ENCODE results near the gene PRKAA1.

PRKAA1 gene

DNA sequence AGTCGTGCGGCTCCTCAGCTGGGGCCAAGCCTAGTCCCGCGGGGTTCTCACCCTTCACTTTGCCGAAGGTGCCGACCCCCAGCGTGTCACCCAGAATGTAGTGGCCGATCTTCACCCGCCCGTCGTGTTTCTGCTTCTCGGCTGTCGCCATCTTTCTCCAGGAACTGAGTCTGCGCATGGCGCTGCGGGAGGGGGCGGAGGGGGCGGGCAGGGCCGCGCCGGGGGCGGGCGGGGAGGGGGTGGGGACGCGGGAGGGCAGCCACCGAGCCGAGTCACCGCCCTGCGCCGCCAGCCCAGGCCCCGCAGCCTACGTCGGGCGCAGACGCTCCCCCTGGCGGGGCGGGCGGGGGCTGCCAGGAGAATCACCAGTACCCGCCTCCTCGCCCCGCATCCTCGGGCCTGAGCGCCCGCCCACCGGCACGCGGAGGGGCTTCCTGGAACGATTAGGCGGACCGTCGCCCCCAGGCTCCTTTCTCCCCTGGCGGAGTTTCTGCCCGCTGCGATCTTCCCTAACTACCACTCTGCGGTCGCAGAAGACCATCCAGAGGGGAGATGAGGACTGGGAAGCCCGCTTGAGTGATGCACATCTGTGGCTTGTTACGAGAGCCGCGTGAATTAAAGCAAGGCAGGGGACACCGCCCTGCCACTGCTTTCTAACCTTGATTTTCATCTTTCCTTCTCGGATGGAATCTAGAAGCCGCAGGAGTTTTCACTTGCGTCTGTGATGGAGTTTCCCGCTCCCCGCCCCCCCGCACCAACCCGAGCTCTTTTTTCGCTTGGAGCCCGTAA is at the start of gene PRKAA1:
PRKAA1 (minus strand) TSS at position 363 of the 789 bp plus-strand sequence; CDS start at position 178, 185 bp downstream.
- CTCF ChIA-PET = interaction anchor here (0.6 to 2.0 kb wide), 7 partner anchors 13 to 356 kb away, joined by 3 to 5 read pairs (median 4); partner anchors contain the start of gene RPL37
- H3K27ac ChIP-seq (ENCODE audit: extremely low read depth, low read depth, low read length) = peak within 1 kb of the TSS; percentile 98
- H3K4me1 ChIP-seq (ENCODE audit: control insufficient read depth, insufficient read depth, low read length) = peaks cover 23% of the 10 kb centered on the region
- no peaks in the 10 kb centered on the region; a peak in 1 of 3 replicates for H3K36me3 ChIP-seq (ENCODE audit: control insufficient read depth in 2 of 2, insufficient read depth in 1 of 2, low read length in 2 of 2)
- peak within 1 kb of the TSS; percentile 81 for H3K4me3 ChIP-seq (ENCODE audit: low read depth, low read length)
- no peaks in the 10 kb centered on the region for H3K9me3 ChIP-seq (ENCODE audit: control insufficient read depth, insufficient read depth, low read depth, low read length)
- POLR2A ChIA-PET = interaction anchor here (0.6 to 1.5 kb wide), 15 partner anchors 9 to 125 kb away, joined by 3 to 8 read pairs (median 4); partner anchors contain the start of genes PTGER4 and TTC33
- TF ChIP-seq KLF8 (tag by site-specific recombination; IDR thresholded peaks at IDR 0.05) = peak; percentile 85
- TF ChIP-seq, protein P1, sequence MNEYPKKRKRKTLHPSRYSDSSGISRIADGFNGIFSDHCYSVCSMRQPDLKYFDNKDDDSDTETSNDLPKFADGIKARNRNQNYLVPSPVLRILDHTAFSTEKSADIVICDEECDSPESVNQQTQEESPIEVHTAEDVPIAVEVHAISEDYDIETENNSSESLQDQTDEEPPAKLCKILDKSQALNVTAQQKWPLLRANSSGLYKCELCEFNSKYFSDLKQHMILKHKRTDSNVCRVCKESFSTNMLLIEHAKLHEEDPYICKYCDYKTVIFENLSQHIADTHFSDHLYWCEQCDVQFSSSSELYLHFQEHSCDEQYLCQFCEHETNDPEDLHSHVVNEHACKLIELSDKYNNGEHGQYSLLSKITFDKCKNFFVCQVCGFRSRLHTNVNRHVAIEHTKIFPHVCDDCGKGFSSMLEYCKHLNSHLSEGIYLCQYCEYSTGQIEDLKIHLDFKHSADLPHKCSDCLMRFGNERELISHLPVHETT (tag by site-specific recombination; IDR thresholded peaks at IDR 0.05) = 0 out of 2 replicates have a peak, but pooled peaks have one; percentile 16
- TF ChIP-seq ZNF629 (tag by site-specific recombination; IDR thresholded peaks at IDR 0.05) = peak; percentile 66; the same call in 1 of the 2 replicates
- peak; percentile 22; the same call in 1 of the 2 replicates for TF ChIP-seq GLIS1 (tag by site-specific recombination; IDR thresholded peaks at IDR 0.05)
- TF ChIP-seq, protein P2, sequence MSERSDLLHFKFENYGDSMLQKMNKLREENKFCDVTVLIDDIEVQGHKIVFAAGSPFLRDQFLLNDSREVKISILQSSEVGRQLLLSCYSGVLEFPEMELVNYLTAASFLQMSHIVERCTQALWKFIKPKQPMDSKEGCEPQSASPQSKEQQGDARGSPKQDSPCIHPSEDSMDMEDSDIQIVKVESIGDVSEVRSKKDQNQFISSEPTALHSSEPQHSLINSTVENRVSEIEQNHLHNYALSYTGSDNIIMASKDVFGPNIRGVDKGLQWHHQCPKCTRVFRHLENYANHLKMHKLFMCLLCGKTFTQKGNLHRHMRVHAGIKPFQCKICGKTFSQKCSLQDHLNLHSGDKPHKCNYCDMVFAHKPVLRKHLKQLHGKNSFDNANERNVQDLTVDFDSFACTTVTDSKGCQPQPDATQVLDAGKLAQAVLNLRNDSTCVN (tag by site-specific recombination; optimal IDR thresholded peaks at IDR 0.05) = peak; percentile 81
- peak; percentile 70 for TF ChIP-seq SP7 (tag by site-specific recombination; IDR thresholded peaks at IDR 0.05)
- TF ChIP-seq ZNF544 (tag by site-specific recombination; IDR thresholded peaks at IDR 0.05) = no peak
- no peak for TF ChIP-seq ZNF416 (tag by site-specific recombination; IDR thresholded peaks at IDR 0.05)
- TF ChIP-seq, protein P3, sequence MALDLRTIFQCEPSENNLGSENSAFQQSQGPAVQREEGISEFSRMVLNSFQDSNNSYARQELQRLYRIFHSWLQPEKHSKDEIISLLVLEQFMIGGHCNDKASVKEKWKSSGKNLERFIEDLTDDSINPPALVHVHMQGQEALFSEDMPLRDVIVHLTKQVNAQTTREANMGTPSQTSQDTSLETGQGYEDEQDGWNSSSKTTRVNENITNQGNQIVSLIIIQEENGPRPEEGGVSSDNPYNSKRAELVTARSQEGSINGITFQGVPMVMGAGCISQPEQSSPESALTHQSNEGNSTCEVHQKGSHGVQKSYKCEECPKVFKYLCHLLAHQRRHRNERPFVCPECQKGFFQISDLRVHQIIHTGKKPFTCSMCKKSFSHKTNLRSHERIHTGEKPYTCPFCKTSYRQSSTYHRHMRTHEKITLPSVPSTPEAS (tag by site-specific recombination; IDR thresholded peaks at IDR 0.05) = 0 out of 2 replicates have a peak, but pooled peaks have one; percentile 15
- no peak for TF ChIP-seq TCF7L2 (IDR thresholded peaks at IDR 0.05; ENCODE audit: borderline replicate concordance, low read depth, low read length)
- no peak for TF ChIP-seq ZNF549 (tag by site-specific recombination; IDR thresholded peaks at IDR 0.05)
- TF ChIP-seq SP3 (tag by site-specific recombination; IDR thresholded peaks at IDR 0.05) = peak; percentile 79
- TF ChIP-seq, protein P4, sequence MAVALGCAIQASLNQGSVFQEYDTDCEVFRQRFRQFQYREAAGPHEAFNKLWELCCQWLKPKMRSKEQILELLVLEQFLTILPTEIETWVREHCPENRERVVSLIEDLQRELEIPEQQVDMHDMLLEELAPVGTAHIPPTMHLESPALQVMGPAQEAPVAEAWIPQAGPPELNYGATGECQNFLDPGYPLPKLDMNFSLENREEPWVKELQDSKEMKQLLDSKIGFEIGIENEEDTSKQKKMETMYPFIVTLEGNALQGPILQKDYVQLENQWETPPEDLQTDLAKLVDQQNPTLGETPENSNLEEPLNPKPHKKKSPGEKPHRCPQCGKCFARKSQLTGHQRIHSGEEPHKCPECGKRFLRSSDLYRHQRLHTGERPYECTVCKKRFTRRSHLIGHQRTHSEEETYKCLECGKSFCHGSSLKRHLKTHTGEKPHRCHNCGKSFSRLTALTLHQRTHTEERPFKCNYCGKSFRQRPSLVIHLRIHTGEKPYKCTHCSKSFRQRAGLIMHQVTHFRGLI (tag by site-specific recombination; IDR thresholded peaks at IDR 0.05) = peak; percentile 12; the same call in 1 of the 2 replicates
- TF ChIP-seq YY2 (tag by site-specific recombination; IDR thresholded peaks at IDR 0.05) = no peak; the same call in 1 of the 2 replicates
- TF ChIP-seq SETDB1 (IDR thresholded peaks at IDR 0.05; ENCODE audit: insufficient read length, low read length) = no peak
- peak; percentile 81 for TF ChIP-seq SP2 (tag by site-specific recombination; IDR thresholded peaks at IDR 0.05)
- TF ChIP-seq ZSCAN16 (tag by site-specific recombination; IDR thresholded peaks at IDR 0.05) = no peak
- peak; percentile 80 for TF ChIP-seq GLIS2 (tag by site-specific recombination; IDR thresholded peaks at IDR 0.05)
- peak; percentile 97 for TF ChIP-seq ZBTB1 (tag by site-specific recombination; IDR thresholded peaks at IDR 0.05)
- no peak for TF ChIP-seq ZNF19 (tag by site-specific recombination; IDR thresholded peaks at IDR 0.05; ENCODE audit: low read depth)
- TF ChIP-seq ZFP37 (tag by site-specific recombination; IDR thresholded peaks at IDR 0.05) = peak; percentile 83
- TF ChIP-seq, protein P5, sequence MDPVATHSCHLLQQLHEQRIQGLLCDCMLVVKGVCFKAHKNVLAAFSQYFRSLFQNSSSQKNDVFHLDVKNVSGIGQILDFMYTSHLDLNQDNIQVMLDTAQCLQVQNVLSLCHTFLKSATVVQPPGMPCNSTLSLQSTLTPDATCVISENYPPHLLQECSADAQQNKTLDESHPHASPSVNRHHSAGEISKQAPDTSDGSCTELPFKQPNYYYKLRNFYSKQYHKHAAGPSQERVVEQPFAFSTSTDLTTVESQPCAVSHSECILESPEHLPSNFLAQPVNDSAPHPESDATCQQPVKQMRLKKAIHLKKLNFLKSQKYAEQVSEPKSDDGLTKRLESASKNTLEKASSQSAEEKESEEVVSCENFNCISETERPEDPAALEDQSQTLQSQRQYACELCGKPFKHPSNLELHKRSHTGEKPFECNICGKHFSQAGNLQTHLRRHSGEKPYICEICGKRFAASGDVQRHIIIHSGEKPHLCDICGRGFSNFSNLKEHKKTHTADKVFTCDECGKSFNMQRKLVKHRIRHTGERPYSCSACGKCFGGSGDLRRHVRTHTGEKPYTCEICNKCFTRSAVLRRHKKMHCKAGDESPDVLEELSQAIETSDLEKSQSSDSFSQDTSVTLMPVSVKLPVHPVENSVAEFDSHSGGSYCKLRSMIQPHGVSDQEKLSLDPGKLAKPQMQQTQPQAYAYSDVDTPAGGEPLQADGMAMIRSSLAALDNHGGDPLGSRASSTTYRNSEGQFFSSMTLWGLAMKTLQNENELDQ (tag by site-specific recombination; IDR thresholded peaks at IDR 0.05; ENCODE audit: low read depth) = no peak
- no peak; the same call in 1 of the 2 replicates for TF ChIP-seq ZNF777 (tag by site-specific recombination; IDR thresholded peaks at IDR 0.05; ENCODE audit: borderline replicate concordance)
- TF ChIP-seq HOXD13 (CRISPR knock-in tag; IDR thresholded peaks at IDR 0.05; ENCODE audit: borderline replicate concordance) = no peak
- no peak for TF ChIP-seq ZNF350 (tag by site-specific recombination; IDR thresholded peaks at IDR 0.05)
- TF ChIP-seq, protein P6, sequence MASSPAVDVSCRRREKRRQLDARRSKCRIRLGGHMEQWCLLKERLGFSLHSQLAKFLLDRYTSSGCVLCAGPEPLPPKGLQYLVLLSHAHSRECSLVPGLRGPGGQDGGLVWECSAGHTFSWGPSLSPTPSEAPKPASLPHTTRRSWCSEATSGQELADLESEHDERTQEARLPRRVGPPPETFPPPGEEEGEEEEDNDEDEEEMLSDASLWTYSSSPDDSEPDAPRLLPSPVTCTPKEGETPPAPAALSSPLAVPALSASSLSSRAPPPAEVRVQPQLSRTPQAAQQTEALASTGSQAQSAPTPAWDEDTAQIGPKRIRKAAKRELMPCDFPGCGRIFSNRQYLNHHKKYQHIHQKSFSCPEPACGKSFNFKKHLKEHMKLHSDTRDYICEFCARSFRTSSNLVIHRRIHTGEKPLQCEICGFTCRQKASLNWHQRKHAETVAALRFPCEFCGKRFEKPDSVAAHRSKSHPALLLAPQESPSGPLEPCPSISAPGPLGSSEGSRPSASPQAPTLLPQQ (tag by site-specific recombination; IDR thresholded peaks at IDR 0.05) = peak; percentile 41
- TF ChIP-seq ZNF558 (tag by site-specific recombination; IDR thresholded peaks at IDR 0.05) = no peak; the same call in 1 of the 2 replicates
- TF ChIP-seq ZNF146 (tag by site-specific recombination; IDR thresholded peaks at IDR 0.05) = peak; percentile 28; the same call in 1 of the 2 replicates
- TF ChIP-seq ZNF561 (tag by site-specific recombination; IDR thresholded peaks at IDR 0.05; ENCODE audit: borderline replicate concordance) = no peak

All from HEK293 (cell line).